ENCODE measurements around the gene ARHGAP26. TPM values are rescaled to one million over a fixed set of nuclear protein-coding genes. Genes with fewer than 3 reads are reported as not detected.

Gene ARHGAP26
- polyA plus RNA-seq, 1 donor (not counting 4 experiments of a cell fraction or from before 2014, with no cell fraction given), result 3.9 TPM

DNA sequence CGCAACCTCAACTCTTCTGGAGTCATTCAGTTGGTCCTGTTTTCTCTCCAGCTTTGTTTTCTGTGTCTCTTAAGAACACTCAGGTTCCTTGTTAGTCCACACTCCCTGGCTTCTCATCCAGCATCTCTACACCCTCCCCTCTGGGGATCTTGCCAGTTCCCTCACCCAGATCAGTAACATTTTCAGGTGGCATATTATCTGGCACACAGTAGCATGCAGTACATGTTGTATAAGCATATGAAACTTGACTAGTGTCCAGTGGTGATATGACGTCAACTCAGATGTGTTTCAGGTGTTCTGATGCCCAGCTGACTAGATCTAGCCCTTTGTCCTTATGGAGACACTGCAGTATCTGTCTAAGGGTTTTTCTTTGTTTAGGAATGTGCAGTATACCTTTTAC, 184.3 kb downstream of the ARHGAP26 start:
- dilution Hi-C loops (cut with MboI; ENCODE audit: extremely low pct_ligation_motif_present, low sequenced_read_pairs), result no loop called here

DNA sequence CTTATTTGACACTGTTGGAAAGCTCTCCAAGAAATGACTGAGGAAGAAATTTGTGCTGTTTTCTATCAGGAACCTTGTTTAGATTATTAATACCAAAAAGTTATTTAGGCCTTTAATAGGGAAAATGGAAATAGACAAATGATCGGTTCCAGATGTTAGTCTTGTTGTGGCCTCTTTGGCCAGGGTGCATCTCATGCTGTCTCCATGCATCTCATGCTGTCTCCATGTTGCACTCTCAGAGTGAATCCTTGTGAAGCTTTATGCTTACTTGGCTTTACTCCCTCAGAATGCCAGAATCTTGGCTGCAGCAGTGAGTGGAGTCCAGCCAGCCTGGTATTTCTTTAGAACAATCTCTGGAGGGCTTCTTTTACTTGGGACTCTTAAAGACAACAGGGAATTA, 185.5 kb downstream of the ARHGAP26 start:
- no peak for TF ChIP-seq EZH2 (IDR thresholded peaks at IDR 0.05; ENCODE audit: low read length)
- H3K27me3 ChIP-seq (ENCODE audit: control insufficient read depth, extremely low read depth, insufficient read depth, low read length), result no peaks in the 10 kb centered on the region
- no peak overlapping the region for H3K4me3 ChIP-seq (ENCODE audit: control insufficient read depth in 2 of 3, extremely low read depth in 1 of 3, insufficient read depth in 2 of 3, low read depth in 1 of 3, low read length in 3 of 3)
- no peaks in the 10 kb centered on the region for H4K20me1 ChIP-seq (ENCODE audit: control insufficient read depth, extremely low read depth, insufficient read depth, low read length)
- H3K79me2 ChIP-seq (ENCODE audit: control insufficient read depth, insufficient read depth, low read length), result no peaks in the 10 kb centered on the region
- FAIRE-seq, result no peak
- H2AFZ ChIP-seq (ENCODE audit: control insufficient read depth, low read length), result no peak overlapping the region
- no peak for DNase-seq (ENCODE audit: low read depth, low spot score)
- H3K27ac ChIP-seq (ENCODE audit: control insufficient read depth, insufficient read depth, low read length), result no peak overlapping the region
- dilution Hi-C loops (cut with MboI; ENCODE audit: extremely low pct_ligation_motif_present, low sequenced_read_pairs), result no loop called here
- no peak overlapping the region for H3K9ac ChIP-seq (ENCODE audit: control insufficient read depth, extremely low read depth, insufficient read depth, low read length)
- peaks cover 0 to 3% of the 10 kb centered on the region in 2 experiments for H3K36me3 ChIP-seq (ENCODE audit: control insufficient read depth in 2 of 2, extremely low read depth in 1 of 2, insufficient read depth in 2 of 2, low read length in 2 of 2)
- no peaks in the 10 kb centered on the region for H3K9me3 ChIP-seq (ENCODE audit: control insufficient read depth, low read depth, low read length)
- peaks cover 16% of the 10 kb centered on the region for H3K4me1 ChIP-seq (ENCODE audit: control insufficient read depth, extremely low read depth, insufficient read depth, low read length)
- H3K9me1 ChIP-seq (ENCODE audit: control insufficient read depth, extremely low read depth, insufficient read depth, low read length), result no peaks in the 10 kb centered on the region
- no peak overlapping the region for H3K4me2 ChIP-seq (ENCODE audit: control insufficient read depth, extremely low read depth, insufficient read depth, low read depth, low read length)

More for the DNA sequence above, 184.3 kb downstream of the ARHGAP26 start:
- no peaks in the 10 kb centered on the region for H4K20me1 ChIP-seq (ENCODE audit: control insufficient read depth, extremely low read depth, insufficient read depth, low read length)
- no peaks in the 10 kb centered on the region for H3K9me1 ChIP-seq (ENCODE audit: control insufficient read depth, extremely low read depth, insufficient read depth, low read length)
- H3K4me1 ChIP-seq (ENCODE audit: control insufficient read depth, extremely low read depth, insufficient read depth, low read length), result peaks cover 5% of the 10 kb centered on the region
- no peak overlapping the region for H3K9ac ChIP-seq (ENCODE audit: control insufficient read depth, extremely low read depth, insufficient read depth, low read length)
- H3K4me3 ChIP-seq (ENCODE audit: control insufficient read depth in 2 of 3, extremely low read depth in 1 of 3, insufficient read depth in 2 of 3, low read depth in 1 of 3, low read length in 3 of 3), result no peak overlapping the region
- H3K9me3 ChIP-seq (ENCODE audit: control insufficient read depth, low read depth, low read length), result no peaks in the 10 kb centered on the region
- no peak for FAIRE-seq
- DNase-seq (ENCODE audit: low read depth, low spot score), result no peak
- H3K27ac ChIP-seq (ENCODE audit: control insufficient read depth, insufficient read depth, low read length), result no peak overlapping the region
- no peaks in the 10 kb centered on the region for H3K27me3 ChIP-seq (ENCODE audit: control insufficient read depth, extremely low read depth, insufficient read depth, low read length)
- H2AFZ ChIP-seq (ENCODE audit: control insufficient read depth, low read length), result no peak overlapping the region
- no peaks in the 10 kb centered on the region for H3K79me2 ChIP-seq (ENCODE audit: control insufficient read depth, insufficient read depth, low read length)
- peaks cover 0 to 3% of the 10 kb centered on the region in 2 experiments for H3K36me3 ChIP-seq (ENCODE audit: control insufficient read depth in 2 of 2, extremely low read depth in 1 of 2, insufficient read depth in 2 of 2, low read length in 2 of 2)
- TF ChIP-seq CTCF (optimal IDR thresholded peaks at IDR 0.05 in 1 of 3, IDR thresholded peaks at IDR 0.05 in 1 of 3, conservative IDR thresholded peaks at IDR 0.05 in 1 of 3; ENCODE audit: extremely low read depth in 1 of 3, insufficient read depth in 2 of 3, low read length in 3 of 3) (no peak), EZH2 (IDR thresholded peaks at IDR 0.05; ENCODE audit: low read length) (no peak)
- H3K4me2 ChIP-seq (ENCODE audit: control insufficient read depth, extremely low read depth, insufficient read depth, low read depth, low read length), result no peak overlapping the region

- no peak overlapping the region for H3K9ac ChIP-seq (ENCODE audit: control insufficient read depth, extremely low read depth, insufficient read depth, low read length)
- dilution Hi-C loops (cut with MboI; ENCODE audit: extremely low pct_ligation_motif_present, low sequenced_read_pairs), result no loop called here
- H3K27ac ChIP-seq (ENCODE audit: control insufficient read depth, insufficient read depth, low read length), result no peak overlapping the region
- no peaks in the 10 kb centered on the region for H3K79me2 ChIP-seq (ENCODE audit: control insufficient read depth, insufficient read depth, low read length)
- no peak overlapping the region for H3K4me3 ChIP-seq (ENCODE audit: control insufficient read depth in 2 of 3, extremely low read depth in 1 of 3, insufficient read depth in 2 of 3, low read depth in 1 of 3, low read length in 3 of 3)
- H3K4me2 ChIP-seq (ENCODE audit: control insufficient read depth, extremely low read depth, insufficient read depth, low read depth, low read length), result no peak overlapping the region
- TF ChIP-seq EZH2 (IDR thresholded peaks at IDR 0.05; ENCODE audit: low read length) (no peak), CTCF (optimal IDR thresholded peaks at IDR 0.05 in 1 of 3, IDR thresholded peaks at IDR 0.05 in 1 of 3, conservative IDR thresholded peaks at IDR 0.05 in 1 of 3; ENCODE audit: extremely low read depth in 1 of 3, insufficient read depth in 2 of 3, low read length in 3 of 3) (no peak)
- H2AFZ ChIP-seq (ENCODE audit: control insufficient read depth, low read length), result no peak overlapping the region
- no peaks in the 10 kb centered on the region for H3K27me3 ChIP-seq (ENCODE audit: control insufficient read depth, extremely low read depth, insufficient read depth, low read length)
- no peaks in the 10 kb centered on the region for H3K36me3 ChIP-seq (ENCODE audit: control insufficient read depth in 2 of 2, extremely low read depth in 1 of 2, insufficient read depth in 2 of 2, low read length in 2 of 2)
- H3K4me1 ChIP-seq (ENCODE audit: control insufficient read depth, extremely low read depth, insufficient read depth, low read length), result peaks cover 19% of the 10 kb centered on the region
- H4K20me1 ChIP-seq (ENCODE audit: control insufficient read depth, extremely low read depth, insufficient read depth, low read length), result no peaks in the 10 kb centered on the region
- H3K9me1 ChIP-seq (ENCODE audit: control insufficient read depth, extremely low read depth, insufficient read depth, low read length), result no peaks in the 10 kb centered on the region
- no peak for DNase-seq (ENCODE audit: low read depth, low spot score)
- no peaks in the 10 kb centered on the region for H3K9me3 ChIP-seq (ENCODE audit: control insufficient read depth, low read depth, low read length)
- no peak for FAIRE-seq
These were observed 187.4 kb downstream of the ARHGAP26 start for GRCh38 chr5:142957528-142957927.

All from keratinocyte (primary cell).